ENCODE measurements around the gene LAMTOR4.

The LAMTOR4 gene

DNA sequence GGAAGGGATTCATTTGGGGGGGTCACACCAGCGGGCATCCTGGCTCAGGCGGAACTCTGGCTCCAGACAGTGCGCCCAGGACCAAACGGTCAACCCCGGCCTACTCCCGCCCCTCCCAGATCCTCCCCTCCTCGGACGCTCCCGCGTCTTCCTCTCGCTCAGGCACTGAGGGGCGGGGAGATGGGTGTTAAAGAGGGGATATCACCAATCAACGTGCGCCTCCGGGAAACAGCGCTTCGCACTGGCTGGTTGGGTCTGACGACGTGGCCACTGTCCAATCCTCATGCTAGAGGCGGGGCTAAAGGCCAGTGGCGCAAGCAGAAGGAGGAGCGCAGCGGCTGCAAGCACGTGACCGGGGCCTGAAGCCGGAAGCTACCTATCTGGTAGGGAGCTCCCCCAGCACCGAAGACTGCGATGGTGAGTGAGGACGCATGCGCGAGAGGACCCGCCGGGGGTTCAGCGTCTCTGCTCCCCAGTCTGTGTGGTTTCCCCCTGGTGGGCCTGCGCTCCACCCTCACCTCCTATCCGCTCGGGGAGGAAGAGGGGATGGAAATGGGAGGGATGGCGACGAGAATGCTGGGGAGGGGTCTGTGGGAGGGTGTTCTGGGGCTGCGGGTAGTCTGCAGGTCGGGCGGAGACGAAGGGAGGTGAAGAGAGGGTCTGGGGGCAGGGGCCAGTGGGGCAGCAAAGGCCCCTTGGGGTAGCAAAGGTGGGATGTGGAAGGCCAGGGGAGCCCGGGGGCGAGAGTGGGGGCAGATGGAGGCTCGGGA, at the start of gene LAMTOR4:
Gene LAMTOR4, plus strand, starts transcription at position 360 of the 770 bp plus-strand sequence. Its CDS starts 55 bp downstream, at position 415.
- DNase-seq, result peak; percentile 99

DNA sequence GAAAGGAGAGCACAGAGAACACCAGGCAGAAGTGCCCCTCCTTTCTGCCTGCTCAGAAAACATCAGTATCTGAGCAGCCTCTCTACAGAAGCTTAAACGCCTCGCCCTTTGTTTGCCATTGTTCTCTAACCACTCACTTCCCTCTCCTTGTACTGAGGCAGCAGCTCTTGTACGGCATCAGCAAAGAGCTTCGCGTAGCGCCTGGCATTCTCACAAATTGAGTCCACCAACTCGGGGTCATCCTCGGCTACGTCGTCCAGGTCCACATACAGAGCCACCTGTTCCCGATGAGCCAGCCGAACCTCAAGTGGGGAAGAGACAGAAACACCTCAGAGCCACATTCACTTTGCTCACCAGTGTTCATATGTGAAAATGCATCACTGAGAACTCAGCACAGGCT, 49.3 kb upstream of the LAMTOR4 start:
- DNase-seq, result no peak

DNA sequence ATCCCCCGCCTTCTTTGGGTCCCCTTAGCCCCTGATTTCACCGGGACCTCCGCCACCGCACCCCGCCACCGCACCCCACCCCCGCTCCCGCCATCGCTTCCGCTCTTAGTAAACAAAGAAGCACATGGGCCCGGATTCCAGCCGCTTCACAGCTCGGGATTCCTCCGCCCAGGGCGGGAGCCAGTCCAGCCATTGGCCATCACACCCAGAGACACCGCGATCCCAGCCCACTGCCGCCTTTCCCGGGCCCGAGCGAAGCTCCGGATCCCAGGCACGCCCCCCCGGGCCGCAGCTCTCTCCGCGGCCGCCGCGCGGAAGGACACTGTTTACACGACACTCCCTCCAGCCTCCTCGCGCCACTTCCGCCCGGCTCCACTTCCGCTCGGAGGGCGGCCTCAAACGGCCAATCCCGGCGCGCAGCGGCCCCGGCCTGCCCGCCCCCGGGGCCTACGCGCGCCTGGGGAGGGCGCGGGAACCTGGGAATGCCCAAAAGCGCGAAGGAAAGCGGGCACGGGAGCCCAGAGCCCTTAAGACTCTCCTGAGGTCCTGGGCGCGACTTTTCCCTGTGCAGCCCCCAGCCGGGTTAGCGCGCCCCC, 48.2 kb upstream of the LAMTOR4 start:
- DNase-seq, result peak; percentile 95

DNA sequence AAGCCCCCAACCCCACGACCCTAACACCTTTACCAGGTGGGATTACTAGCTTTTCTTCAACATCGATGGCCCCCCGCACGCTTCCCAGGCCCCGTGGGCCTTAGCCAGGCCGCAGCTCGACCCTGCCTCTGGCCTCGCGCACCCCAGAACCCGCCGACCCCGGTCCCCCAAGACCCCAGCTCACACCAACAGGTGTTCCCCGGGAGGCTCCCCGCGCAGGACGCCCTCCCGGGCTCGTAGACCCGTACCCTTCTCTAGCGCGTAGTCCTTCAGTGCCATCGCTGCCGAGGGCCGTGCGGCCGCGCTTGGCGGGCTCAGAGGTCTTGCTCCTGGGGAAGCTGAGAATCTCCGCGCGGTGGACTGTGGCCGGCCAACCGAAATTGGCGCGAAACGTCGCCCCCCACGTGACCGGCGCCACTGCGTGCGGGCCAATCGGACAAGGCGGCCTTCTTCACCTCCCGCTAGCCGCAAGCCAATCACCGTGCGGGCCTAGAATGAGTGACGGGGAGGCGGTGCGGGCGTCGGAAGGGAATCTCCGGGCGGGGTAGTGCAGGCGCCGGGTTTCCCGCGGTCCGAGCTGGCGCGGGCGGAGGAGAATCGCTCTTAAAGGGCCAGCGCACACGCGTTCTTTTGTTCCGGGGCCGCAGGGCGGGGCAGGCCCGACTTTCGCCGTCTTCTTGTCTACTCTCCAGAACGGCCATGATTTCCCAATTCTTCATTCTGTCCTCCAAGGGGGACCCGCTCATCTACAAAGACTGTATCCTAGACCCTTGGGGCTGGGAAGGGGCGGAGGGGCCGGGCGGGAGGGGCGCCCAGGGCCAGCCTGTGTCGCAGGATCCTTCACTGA, 47.5 kb upstream of the LAMTOR4 start, which contains the start of the genes AP4M1 and MCM7:
Gene AP4M1, plus strand, starts transcription at position 628 of the 847 bp plus-strand sequence. Its CDS starts 72 bp downstream, at position 700.
Gene MCM7, minus strand, starts transcription at position 382 of the 847 bp plus-strand sequence. Its CDS starts 103 bp downstream, at position 279.
- DNase-seq, result peak; percentile 99

- no peak for DNase-seq
Measured at GRCh38 chr7:100102950-100103840, 45.5 kb upstream of the LAMTOR4 start.

DNA sequence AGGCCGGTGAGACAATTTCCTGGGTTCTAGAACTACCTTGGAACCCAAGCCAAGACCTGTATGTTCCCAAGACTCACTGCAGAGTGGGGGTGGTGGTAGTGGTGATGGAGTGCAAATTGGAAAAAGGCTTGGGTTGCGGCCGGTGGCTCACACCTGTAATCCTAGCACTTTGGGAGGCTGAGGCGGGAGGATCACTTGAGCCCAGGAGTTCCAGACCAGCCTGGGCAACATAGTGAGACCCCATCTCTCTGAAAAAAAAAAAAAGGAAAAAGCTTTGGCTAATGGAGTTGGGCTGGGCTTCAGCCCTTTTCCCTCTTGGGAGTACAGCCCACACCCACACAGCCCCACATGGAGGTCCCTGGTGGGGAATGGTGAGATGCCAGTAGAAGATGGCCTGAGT, 43.2 kb upstream of the LAMTOR4 start:
- DNase-seq, result no peak

DNA sequence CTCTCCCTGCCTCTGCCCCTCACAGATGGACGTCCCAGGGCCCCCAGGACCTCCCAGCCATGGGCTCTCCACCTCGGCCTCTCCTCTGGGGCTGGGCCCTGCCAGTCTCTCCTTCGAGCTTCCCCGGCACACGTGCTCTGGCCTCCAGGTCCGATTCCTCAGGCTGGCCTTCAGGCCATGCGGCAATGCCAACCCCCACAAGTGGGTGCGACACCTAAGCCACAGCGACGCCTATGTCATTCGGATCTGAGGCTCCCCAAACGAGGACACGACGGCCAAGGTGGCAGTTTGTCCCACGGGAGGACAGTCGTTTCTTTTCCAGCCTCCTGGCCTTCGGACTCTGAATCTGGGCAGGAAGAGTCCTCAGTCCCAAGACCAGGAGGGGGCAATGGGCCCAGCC, 42.1 kb upstream of the LAMTOR4 start:
- DNase-seq, result no peak

DNA sequence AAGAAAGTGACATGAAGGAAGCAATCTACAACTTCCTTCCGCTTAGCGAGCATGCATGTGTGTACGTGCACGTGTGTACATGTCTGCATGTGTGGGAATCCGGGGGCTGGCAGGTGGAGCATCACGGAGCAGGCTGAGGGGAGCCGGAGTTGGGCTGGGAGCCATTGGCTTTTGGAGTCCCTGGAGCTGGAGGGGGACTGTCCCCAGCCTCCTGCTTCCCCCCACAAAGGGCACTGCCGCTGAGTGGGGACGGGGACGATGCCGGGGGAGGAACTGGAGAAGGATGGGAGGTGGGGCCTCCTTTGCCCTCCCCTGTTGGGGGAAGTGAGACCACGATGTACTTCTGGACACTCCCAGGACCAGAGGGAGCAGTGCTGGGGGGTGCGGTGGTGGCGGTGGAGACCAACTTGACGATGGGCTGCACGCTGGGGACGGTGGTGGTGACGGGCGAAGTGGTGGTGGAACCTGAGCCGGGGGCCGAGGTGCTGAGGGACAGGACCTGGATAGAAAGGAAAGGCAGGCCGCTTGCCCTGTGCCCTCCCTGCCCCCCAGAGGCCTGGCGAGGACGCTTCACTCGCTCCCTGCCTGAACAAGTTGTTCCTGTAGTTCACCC, 41.5 kb upstream of the LAMTOR4 start:
- no peak for DNase-seq

- no peak for DNase-seq
Measured at GRCh38 chr7:100107890-100108289, 40.8 kb upstream of the LAMTOR4 start.

DNA sequence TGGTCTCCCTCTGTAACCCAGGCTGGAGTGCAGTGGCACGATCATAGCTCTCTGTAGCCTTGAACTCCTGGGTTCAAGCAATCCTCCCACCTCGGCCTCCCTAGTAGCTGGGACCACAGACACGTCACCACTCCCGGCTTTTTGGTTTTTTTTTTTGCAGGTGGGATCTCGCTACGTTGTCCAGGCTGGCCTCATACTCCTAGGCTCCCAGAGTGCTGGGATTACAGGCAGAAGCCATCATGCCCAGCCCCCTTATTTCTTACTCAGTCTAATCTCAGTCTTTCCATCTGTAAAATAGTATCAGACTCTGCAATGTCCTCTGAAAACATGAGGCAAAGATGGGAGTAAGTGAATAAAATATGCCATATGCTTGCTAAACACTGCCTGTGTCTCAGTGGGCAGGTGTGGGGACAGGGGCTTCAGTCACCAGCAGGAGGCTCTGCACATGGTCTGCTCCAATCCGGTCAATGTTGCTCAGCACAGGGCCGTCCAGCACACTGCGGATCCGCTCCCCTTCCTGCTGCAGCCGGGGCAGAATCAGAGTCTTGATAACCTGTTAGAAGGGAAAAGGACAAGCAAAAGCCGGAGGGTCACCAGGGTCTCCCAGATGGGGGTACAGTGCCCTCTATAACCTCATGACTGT, 39.1 kb upstream of the LAMTOR4 start:
- DNase-seq, result no peak

GRCh38 chr7:100111156-100111555, 37.6 kb upstream of the LAMTOR4 start:
- no peak for DNase-seq

- DNase-seq, result no peak
Measured at GRCh38 chr7:100111914-100112313, 36.8 kb upstream of the LAMTOR4 start.

- DNase-seq, result no peak
Measured at GRCh38 chr7:100115026-100115425, 33.7 kb upstream of the LAMTOR4 start.

GRCh38 chr7:100118388-100119071, 30.2 kb upstream of the LAMTOR4 start:
- no peak for DNase-seq

DNA sequence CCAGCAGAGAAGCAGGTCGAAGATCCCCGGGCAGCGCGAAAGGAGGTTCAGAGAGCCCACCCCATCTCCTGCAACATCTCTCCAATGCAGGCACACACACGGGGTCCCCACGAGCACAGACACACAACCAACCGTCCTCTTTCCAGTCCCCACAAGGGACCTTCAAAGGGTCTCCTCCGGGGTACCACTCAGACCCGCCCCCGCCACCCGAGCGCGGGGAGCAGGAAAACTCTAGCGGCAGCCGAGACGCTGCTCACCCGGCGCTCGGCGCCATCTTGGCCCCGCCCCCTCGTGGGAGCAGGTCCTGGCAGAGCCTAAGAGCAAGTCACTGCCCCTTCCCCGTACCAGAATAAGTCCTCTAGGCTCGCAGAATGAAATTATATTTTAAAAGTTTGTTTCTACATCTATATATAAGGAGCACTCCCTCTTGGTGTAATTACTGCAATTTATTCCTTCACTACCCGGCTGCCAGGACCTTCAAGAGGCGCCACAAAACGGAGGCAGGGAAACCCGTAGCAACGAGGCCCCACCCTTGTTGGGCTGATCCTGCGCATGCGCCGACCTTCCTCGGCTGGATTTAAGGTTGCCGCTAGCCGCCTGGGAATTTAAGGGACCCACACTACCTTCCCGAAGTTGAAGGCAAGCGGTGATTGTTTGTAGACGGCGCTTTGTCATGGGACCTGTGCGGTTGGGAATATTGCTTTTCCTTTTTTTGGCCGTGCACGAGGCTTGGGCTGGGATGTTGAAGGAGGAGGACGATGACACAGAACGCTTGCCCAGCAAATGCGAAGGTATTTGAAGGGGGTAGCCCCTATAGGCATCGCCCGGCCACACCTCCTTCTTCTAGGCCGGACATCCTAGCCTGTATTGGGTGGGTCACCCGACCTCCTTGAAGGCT, 29.4 kb upstream of the LAMTOR4 start, which contains the start of the genes CNPY4 and TAF6:
Gene CNPY4, plus strand, starts transcription at position 563 of the 898 bp plus-strand sequence. Its CDS starts 111 bp downstream, at position 674.
Gene TAF6, minus strand, starts transcription at position 287 of the 898 bp plus-strand sequence. CDS start 5,149 bp downstream, outside the sequence.
- peak; percentile 95 for DNase-seq

- DNase-seq, result peak; percentile 49
Measured at GRCh38 chr7:100119970-100120732, 28.6 kb upstream of the LAMTOR4 start.

GRCh38 chr7:100120733-100121036, 28.0 kb upstream of the LAMTOR4 start:
- DNase-seq, result no peak

GRCh38 chr7:100122067-100122466, 26.7 kb upstream of the LAMTOR4 start:
- no peak for DNase-seq

GRCh38 chr7:100122568-100122967, 26.1 kb upstream of the LAMTOR4 start:
- DNase-seq, result no peak
